ENCODE measurements around the gene OR6J1. TPM values are rescaled to one million over a fixed set of nuclear protein-coding genes. Genes with fewer than 3 reads are reported as not detected.

Gene OR6J1
- total RNA-seq, 1 donor from 2014 or later: not detected

DNA sequence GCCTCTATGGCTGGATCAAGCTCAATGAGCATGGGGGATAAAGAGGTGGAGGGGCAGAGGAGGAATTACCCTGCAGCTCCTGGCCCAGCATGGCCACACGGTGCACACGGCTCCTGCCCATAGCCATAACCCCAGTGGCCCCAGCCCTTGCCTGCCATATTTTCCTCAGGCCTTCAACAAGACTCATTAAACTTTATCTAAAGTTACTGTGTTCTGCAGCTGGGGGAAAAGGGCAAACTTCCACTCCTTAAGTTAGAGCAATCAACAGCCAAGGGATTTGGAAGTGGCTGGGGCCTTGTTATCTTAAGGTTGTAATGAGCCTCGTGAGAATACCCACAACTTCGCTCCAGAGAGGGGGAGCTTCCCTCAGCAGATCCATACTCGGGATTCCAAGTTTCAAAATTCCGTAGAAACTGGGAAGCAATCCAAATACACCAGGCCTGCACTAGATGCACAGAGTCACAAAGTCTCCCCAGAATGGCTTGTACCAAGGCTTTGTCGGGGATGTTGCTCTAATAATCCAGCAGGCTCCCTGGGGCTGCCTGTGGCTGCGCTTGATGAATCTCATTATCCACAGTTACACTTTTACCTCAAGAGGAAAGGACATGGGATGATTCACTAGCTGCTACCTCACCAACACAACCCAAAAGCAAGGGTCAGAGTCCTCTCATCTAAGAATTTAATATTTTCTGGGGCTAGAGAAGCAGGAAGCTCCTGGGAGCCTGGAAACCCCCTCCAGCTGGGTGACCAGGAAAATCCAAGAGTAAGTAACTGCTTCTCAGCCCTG, 13.0 kb upstream of the OR6J1 start:
- no peaks in the 10 kb centered on the region for H3K9me3 ChIP-seq
- intact Hi-C loops (cut with DNase I): loop anchor here (10.0 kb wide), 2 partner anchors 92 to 198 kb away; no protein-coding TSS in a partner anchor
- TF ChIP-seq, protein P1, sequence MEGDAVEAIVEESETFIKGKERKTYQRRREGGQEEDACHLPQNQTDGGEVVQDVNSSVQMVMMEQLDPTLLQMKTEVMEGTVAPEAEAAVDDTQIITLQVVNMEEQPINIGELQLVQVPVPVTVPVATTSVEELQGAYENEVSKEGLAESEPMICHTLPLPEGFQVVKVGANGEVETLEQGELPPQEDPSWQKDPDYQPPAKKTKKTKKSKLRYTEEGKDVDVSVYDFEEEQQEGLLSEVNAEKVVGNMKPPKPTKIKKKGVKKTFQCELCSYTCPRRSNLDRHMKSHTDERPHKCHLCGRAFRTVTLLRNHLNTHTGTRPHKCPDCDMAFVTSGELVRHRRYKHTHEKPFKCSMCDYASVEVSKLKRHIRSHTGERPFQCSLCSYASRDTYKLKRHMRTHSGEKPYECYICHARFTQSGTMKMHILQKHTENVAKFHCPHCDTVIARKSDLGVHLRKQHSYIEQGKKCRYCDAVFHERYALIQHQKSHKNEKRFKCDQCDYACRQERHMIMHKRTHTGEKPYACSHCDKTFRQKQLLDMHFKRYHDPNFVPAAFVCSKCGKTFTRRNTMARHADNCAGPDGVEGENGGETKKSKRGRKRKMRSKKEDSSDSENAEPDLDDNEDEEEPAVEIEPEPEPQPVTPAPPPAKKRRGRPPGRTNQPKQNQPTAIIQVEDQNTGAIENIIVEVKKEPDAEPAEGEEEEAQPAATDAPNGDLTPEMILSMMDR (IDR thresholded peaks at IDR 0.05): no peak
- no peak overlapping the region for H3K27ac ChIP-seq
- DNase-seq: no peak
- no peaks in the 10 kb centered on the region for H3K27me3 ChIP-seq (ENCODE audit: low read depth)
- H3K4me3 ChIP-seq: no peak overlapping the region
- H3K36me3 ChIP-seq: no peaks in the 10 kb centered on the region
- ATAC-seq: no peak
- no peaks in the 10 kb centered on the region for H3K4me1 ChIP-seq

DNA sequence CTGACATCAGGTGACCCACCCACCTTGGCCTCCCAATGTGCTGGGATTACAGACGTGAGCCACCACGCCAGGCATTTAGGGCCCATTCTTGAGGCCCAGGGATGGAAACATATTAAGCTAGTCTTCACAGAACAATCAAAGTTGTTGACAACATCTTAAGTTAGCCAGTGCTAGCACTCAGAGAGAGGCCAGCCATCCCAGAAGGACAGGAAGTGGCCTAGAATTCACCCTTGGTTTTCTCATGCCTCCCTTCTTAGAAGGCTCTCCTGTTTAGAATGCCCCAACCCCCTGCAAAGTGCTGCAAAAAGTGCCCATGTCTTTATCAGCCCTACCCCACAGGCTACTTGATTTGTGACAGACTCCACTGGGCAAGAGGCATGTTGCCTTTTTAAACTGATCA, 12.1 kb upstream of the OR6J1 start:
- Histone ChIP-seq H3K27ac (no peak overlapping the region), H3K36me3 (no peaks in the 10 kb centered on the region), H3K4me1 (no peaks in the 10 kb centered on the region), H3K4me3 (no peak overlapping the region), H3K9me3 (no peaks in the 10 kb centered on the region), H3K27me3 (ENCODE audit: low read depth) (no peaks in the 10 kb centered on the region)
- intact Hi-C loops (cut with DNase I): loop anchor here (10.0 kb wide), 2 partner anchors 91 to 199 kb away; no protein-coding TSS in a partner anchor
- ATAC-seq (no peak), DNase-seq (no peak)
- TF ChIP-seq, protein P1 (IDR thresholded peaks at IDR 0.05): no peak

GRCh38 chr14:22653012-22653621, 9.0 kb upstream of the OR6J1 start:
- no peaks in the 10 kb centered on the region for H3K4me1 ChIP-seq
- TF ChIP-seq, protein P1 (IDR thresholded peaks at IDR 0.05): peak; percentile 85
- H3K27me3 ChIP-seq (ENCODE audit: low read depth): no peaks in the 10 kb centered on the region
- ATAC-seq (peak; percentile 88 to 93), DNase-seq (peak; percentile 55)
- H3K4me3 ChIP-seq: no peak overlapping the region
- H3K36me3 ChIP-seq: no peaks in the 10 kb centered on the region
- no peaks in the 10 kb centered on the region for H3K9me3 ChIP-seq
- intact Hi-C loops (cut with DNase I): loop anchor here (10.0 kb wide), 2 partner anchors 88 to 202 kb away; no protein-coding TSS in a partner anchor
- H3K27ac ChIP-seq: no peak overlapping the region

- H3K36me3 ChIP-seq: no peaks in the 10 kb centered on the region
- no peak for DNase-seq
- H3K4me3 ChIP-seq: no peak overlapping the region
- H3K27ac ChIP-seq: no peak overlapping the region
- TF ChIP-seq, protein P1 (IDR thresholded peaks at IDR 0.05): no peak
- no peaks in the 10 kb centered on the region for H3K4me1 ChIP-seq
- intact Hi-C loops (cut with DNase I): loop anchor here (10.0 kb wide), 2 partner anchors 87 to 203 kb away; no protein-coding TSS in a partner anchor
- no peaks in the 10 kb centered on the region for H3K9me3 ChIP-seq
- H3K27me3 ChIP-seq (ENCODE audit: low read depth): no peaks in the 10 kb centered on the region
- no peak for ATAC-seq
Measured at GRCh38 chr14:22651586-22651985, 7.4 kb upstream of the OR6J1 start.

DNA sequence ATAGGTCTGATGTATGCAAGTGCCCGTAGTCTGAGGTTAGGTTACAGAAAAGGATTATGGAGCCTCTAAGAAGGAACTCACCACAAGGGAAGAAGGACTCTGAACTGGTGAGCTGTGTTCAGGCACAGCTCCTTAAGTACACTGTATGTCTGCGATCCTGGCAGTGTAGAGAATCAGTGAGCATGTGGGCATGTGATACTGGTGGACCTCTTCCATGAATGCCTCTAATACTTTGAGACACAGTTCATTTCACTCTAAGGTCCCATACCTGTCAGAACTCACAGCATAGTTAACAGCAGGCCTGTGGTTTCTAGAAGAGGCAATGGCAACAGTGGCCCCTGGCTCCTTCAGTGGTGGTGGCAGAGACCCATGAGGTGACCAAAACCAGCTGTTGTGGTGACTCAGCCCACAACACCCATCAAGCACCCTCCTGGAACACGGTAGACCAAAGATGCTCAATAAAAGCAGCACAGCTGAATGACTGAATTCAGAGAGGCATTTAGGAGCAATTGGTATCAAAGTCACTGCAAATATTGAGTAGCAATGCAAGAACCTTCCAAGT, 6.9 kb upstream of the OR6J1 start:
- H3K4me3 ChIP-seq: no peak overlapping the region
- intact Hi-C loops (cut with DNase I): loop anchor here (10.0 kb wide), 2 partner anchors 86 to 204 kb away; no protein-coding TSS in a partner anchor
- H3K36me3 ChIP-seq: no peaks in the 10 kb centered on the region
- H3K9me3 ChIP-seq: no peaks in the 10 kb centered on the region
- ATAC-seq (no peak), DNase-seq (no peak)
- H3K27ac ChIP-seq: no peak overlapping the region
- H3K27me3 ChIP-seq (ENCODE audit: low read depth): no peaks in the 10 kb centered on the region
- H3K4me1 ChIP-seq: no peaks in the 10 kb centered on the region
- TF ChIP-seq, protein P1 (IDR thresholded peaks at IDR 0.05): no peak

Measured in lower lobe of right lung (tissue), 2 donors.